Astrocyte (in vitro differentiated cells and primary cell): ENCODE results near the gene CD9.

Experiments
- CTCF ChIP-seq: IDR thresholded peaks from 2 replicates; pipeline ENCODE4 v1.5.1; 2011; ENCODE audit warnings: low read depth, mild to moderate bottlenecking, inconsistent platforms, low read length, moderate library complexity; ENCODE audit not compliant: insufficient read depth
- EZH2 ChIP-seq: IDR thresholded peaks from 2 replicates; pipeline ENCODE4 v1.6.1; 2012; ENCODE audit warnings: mild to moderate bottlenecking, low read length, inconsistent platforms; ENCODE audit not compliant: insufficient read depth

- TF ChIP-seq CTCF (no peak), EZH2 (no peak)
These were observed 33.1 kb downstream of the CD9 start for GRCh38 chr12:6233121-6233971.
